NCI-H82 (cell line): ENCODE measurements around the gene C1QL3.

Experiments
- DNase-seq: peaks from one replicate; lab custom pipeline; 2025; lab: John Stamatoyannopoulos, UW

C1QL3 gene

GRCh38 chr10:16521311-16522016 lies at the start of gene C1QL3:
TSS of gene C1QL3 (minus strand) at chr10:16521879. CDS start at chr10:16521065, 814 bp downstream.
- DNase-seq: peak; percentile 66

GRCh38 chr10:16570731-16571130 lies 49.1 kb upstream of the C1QL3 start:
- no peak for DNase-seq

GRCh38 chr10:16566202-16566805 lies 44.6 kb upstream of the C1QL3 start:
- no peak for DNase-seq

GRCh38 chr10:16565604-16566003 lies 43.9 kb upstream of the C1QL3 start:
- DNase-seq: no peak

DNA sequence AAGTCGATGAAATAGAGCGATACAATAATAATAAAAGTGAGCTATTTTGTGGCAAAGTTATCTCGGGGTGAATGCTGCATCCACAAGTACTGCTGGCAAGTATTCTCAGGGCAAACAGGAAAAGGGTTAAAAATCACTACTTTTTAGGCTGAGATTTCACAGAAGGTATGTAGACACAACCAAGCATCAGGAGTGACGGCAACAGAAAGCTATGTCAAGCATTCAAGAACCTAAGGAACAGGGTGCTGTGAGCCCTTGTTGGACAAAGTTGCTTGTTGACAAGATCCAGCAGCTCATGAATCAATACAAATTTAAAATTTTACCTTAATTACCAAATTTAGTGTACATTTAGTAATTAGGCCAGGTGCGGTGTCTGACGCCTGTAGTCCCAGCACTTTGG lies 41.2 kb upstream of the C1QL3 start:
- DNase-seq: no peak

DNA sequence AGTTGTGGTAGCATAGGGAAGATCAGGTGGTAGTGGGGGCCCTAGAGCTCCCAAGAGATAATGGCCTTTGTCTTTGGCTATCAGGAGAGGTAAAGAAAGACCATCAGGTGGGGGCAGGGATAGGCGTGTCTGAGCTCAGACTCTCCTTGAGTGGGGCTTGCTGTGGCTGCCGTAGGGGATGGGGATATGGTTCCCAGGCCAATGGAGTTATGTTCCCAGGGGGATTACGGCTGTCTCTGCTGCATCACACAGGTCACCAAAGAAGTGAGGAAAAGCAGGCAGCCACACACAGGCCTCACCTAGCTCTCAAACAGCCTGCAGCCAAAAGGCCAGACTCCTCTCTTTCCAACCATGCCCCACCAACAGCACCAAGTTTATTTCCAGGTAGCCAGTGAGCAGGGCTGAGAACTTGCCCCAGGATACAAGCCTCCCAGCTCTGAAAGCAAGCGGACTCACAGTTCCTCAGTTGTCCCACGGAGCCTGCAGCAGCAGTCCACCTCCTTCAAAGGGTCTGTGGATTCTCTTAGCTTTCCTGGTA lies 37.6 kb upstream of the C1QL3 start:
- no peak for DNase-seq

DNA sequence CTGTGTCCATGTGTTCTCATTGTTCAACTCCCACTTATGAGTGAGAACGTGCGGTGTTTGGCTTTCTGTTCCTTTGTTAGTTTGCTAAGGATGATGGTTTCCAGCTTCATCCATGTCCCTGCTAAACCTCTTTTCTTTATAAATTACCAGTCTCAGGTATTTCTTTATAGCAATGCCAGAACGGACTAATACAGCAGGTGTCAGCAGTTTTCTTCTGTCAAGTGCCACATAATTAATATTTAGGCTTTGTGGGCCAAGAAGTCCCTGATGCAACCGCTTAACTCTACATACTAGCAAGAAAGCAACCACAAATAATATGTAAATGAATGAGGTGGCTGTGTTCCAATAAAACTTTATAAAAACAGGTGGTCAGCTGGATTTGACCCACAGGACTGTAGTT lies 26.3 kb upstream of the C1QL3 start:
- no peak for DNase-seq

DNA sequence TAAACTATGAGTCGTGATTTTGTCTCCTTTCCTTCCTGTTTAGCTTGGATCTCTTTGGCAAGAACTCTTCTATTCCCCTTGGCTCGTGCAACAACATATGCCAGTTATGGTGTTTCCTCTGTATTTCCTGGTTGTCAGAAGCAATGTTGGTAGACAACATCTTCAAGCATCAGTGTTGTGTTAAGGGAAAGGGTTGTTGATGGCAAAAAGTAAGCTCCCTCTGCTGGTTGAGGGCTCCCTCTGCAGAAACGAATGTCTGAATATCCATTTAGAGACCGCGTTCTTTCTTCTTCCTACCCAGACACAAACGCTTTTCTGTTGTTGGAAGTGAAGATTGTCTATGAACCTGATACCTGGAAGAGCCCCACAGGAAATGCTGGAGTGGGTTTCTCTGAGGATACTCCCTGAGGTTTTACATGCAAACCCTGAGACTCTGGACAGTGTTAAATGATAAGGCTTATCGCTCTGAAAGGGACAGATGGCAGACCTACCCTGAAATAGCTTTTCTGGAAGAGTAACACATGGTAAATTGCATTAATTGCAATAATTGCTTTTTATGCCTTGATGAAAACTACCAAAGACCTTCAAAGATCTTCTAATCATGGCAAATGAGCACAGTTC lies 23.5 kb upstream of the C1QL3 start:
- peak; percentile 86 for DNase-seq

GRCh38 chr10:16544591-16544990 lies 22.9 kb upstream of the C1QL3 start:
- no peak for DNase-seq

GRCh38 chr10:16544099-16544498 lies 22.4 kb upstream of the C1QL3 start:
- DNase-seq: peak; percentile 10

GRCh38 chr10:16536155-16536554 lies 14.5 kb upstream of the C1QL3 start:
- no peak for DNase-seq

DNA sequence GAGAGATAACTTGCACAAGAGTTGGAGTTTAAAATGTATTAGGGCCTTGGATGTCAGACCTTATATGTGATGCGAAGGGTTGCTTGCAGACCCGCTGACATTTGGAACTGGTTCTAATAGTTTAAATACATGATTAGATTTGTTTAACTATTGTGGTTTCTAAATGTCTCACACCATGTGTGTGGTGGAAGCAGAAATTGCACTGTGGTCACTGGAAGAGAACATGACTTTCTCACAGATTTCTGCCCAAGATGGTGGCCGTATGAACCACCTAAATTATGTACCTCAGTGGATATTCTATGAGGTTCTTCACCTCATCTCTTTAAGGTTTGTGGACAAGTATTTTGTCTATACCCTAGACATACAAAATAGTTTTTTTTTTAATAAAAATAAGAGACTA lies 8.2 kb upstream of the C1QL3 start:
- no peak for DNase-seq

- peak; percentile 6 for DNase-seq
Observed at GRCh38 chr10:16527452-16527851, 5.8 kb upstream of the C1QL3 start.

DNA sequence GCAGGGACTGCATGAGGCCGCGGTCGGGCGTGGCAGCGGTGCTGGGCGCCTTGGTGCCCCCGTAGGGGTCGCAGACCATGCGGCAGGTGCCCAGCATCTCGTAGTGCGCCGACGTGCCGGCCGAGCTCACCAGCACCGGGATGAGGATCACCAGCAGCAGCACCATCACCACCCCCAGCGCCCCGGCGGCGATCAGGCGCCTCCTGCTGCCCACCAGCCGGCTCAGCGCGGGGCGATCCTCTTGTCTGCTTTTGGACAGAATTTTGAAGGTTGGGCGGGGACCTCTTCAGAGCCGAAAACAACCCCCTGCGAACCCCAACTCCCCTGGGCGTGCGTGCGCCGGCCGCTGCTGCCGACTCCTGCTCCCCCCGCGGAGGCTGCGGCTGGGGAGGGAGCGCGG lies 779 bp downstream of the C1QL3 start:
- peak; percentile 69 for DNase-seq

DNA sequence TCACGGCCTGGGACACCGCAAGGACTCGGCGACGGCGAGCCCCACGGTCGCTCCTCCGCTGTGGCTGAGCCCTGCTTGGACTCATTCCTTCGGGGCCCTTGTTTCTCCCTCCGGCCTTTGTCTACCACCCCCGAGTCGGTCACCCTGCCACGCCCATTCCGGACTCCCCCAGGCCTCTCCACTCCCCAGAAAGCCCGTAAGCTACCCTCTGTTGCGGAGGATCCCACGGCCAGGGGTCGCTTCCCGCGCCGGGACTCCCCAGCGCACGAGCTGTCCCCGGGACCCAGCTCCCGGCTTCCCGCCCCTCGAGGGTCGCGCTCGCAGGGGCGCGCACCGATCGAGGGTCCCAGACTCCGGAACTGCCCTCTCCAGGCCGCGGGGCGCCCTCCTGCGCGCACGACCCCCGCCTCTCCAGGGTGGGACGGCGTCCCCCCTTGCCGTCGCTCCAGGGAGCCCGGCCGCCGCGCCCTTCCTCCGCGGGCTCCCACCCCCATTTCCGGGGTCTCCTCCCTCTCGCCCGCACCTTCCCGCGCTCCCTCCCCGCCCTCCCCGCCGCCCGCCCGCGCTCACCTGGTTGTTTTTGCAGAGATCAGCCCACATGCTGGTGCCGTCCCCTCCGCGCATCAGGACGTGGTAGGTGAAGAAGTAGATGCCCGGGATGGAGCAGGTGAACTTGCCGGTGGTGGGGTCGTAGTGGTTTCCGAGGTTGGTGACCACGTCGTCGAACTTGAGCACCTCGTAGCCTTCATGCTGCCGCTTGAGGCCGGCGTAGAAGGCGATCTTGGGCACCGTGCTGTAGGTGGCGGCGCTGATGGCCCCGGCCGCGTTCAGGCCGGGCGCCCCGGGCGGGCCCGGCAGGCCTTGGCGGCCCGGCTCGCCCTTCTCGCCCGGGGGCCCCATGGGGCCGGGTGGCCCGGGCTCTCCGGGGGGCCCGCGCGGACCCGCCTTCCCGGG lies 1.5 kb downstream of the C1QL3 start:
- DNase-seq: peak; percentile 63

DNA sequence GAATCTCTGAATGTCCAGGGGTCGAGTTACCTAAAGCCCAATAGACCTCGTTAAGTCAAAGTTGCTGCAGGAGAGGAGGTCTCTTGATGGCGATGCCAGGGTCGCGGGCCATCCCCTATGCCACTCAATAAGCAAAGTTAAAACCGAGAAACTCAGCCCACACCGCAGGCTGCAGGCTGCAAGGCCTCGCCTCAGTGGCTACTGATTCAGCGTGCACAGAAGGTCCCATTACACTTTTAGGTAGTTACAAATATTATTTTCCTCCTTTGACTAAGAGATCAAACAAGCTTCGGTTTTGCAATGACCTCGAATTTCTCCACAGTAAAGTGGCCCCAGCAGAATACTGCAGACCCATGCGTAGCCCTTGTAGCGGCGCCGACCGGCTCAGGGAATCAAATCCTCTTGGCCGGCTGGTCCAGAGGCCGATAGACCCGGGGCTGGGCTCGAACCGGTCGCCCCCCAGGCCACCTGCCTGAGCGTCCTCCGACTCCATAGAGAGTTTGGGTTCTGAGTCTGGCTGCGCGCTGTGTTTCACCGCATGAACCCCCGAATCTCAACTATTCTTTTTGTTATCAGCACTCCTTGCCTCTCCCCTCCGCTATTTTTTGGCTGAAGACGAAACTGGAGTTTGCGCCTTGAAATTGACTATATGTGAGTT lies 2.3 kb downstream of the C1QL3 start:
- peak; percentile 62 for DNase-seq

DNA sequence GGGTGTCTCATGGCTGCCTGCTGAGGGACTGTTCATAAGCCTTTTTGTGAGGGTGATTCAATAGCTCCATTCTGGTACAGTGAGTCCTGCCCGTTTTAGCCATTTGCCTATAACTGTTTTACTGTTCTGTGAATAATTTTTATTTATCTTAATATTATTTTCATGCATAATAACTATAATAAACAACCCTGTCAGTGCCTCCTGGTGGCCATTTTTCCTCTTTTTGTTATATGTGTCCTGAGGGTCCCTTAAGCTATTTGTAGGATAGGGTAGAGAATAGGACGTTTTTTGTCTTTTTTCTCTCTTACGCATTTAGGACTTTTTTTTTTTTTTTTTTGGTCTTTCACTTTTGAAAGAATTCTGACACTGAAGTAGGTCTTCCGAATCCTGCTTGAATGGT lies 2.9 kb downstream of the C1QL3 start:
- DNase-seq: peak; percentile 52

DNA sequence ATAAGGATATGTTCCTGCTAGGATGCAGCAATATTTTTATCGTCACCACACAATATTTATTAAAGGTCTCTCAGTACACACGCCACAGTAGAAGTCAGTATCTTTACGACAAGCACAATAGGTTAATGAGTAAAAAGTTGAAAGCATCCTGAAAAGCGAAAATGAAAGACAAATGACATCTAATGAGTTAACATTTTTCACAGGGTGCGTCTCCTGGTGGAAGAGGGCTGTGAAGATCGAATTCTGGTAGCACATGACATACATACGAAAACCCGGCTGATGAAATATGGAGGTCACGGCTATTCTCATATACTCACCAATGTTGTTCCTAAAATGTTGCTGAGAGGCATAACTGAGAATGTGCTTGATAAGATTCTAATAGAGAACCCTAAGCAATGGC lies 10.8 kb downstream of the C1QL3 start:
- no peak for DNase-seq

DNA sequence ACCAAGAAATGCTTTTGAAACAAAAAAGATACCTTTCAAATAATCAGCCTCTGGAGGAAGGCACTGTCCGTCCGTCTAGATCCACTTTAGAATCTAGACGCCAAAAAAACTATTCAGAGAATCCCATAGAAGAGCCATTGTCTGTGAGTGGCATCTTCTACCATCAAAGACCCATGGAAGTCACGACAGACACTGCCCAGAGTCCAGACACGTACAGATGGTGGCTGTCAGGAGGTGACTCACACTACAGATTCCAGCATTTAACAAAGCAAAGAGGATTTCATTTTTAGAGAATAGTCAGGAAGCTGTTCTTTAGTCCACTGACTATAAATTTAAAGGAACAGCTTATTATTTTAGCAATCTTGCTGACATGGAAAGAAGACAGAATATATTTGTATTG lies 11.7 kb downstream of the C1QL3 start:
- DNase-seq: peak; percentile 53

GRCh38 chr10:16505161-16505560 lies 16.5 kb downstream of the C1QL3 start:
- DNase-seq: no peak

- DNase-seq: no peak
Observed at GRCh38 chr10:16497911-16498310, 23.8 kb downstream of the C1QL3 start.
